Amniotic stem cell (primary cell): ENCODE data around the gene CETP.
"Not testable (repeated sequence)": the region's sequence is repeated elsewhere in the genome, so short reads cannot be mapped to it uniquely, and the experiment has no call there.

Experiments used
- DNase-seq: peaks from one replicate; lab custom pipeline; 2025; lab: John Stamatoyannopoulos, UW

Gene CETP

GRCh38 chr16:56997931-56998330, 36.2 kb downstream of the CETP start:
- DNase-seq = no peak

- DNase-seq = no peak
Observed at GRCh38 chr16:56998352-56998751, 36.6 kb downstream of the CETP start.

- DNase-seq = no peak
Observed at GRCh38 chr16:56998861-56999260, 37.1 kb downstream of the CETP start.

- DNase-seq = no peak
Observed at GRCh38 chr16:56999409-57000270, 37.9 kb downstream of the CETP start.

- DNase-seq = peak; percentile 23
Observed at GRCh38 chr16:57000271-57001025, 38.7 kb downstream of the CETP start.

- no peak for DNase-seq
Observed at GRCh38 chr16:57001026-57001679, 39.4 kb downstream of the CETP start.

- DNase-seq = no peak
Observed at GRCh38 chr16:57003439-57004386, 42.0 kb downstream of the CETP start.

- DNase-seq = no peak
Observed at GRCh38 chr16:57004387-57005250, 42.9 kb downstream of the CETP start.

GRCh38 chr16:57005597-57005996, 43.8 kb downstream of the CETP start:
- DNase-seq = not testable (repeated sequence)

- DNase-seq = no peak
Observed at GRCh38 chr16:57007050-57007449, 45.3 kb downstream of the CETP start.

- no peak for DNase-seq
Observed at GRCh38 chr16:57007530-57007929, 45.8 kb downstream of the CETP start.

GRCh38 chr16:57008440-57008839, 46.7 kb downstream of the CETP start:
- no peak for DNase-seq

- no peak for DNase-seq
Observed at GRCh38 chr16:57009643-57010170, 48.0 kb downstream of the CETP start.

- DNase-seq = no peak
Observed at GRCh38 chr16:57012353-57012752, 50.6 kb downstream of the CETP start.

- DNase-seq = no peak
Observed at GRCh38 chr16:57013229-57013628, 51.5 kb downstream of the CETP start.

GRCh38 chr16:57013902-57014301, 52.2 kb downstream of the CETP start:
- DNase-seq = no peak

GRCh38 chr16:57016301-57016700, 54.6 kb downstream of the CETP start:
- DNase-seq = no peak

- no peak for DNase-seq
Observed at GRCh38 chr16:57016831-57017230, 55.1 kb downstream of the CETP start.

- no peak for DNase-seq
Observed at GRCh38 chr16:57017251-57017650, 55.5 kb downstream of the CETP start.

GRCh38 chr16:57019746-57020145, 58.0 kb downstream of the CETP start:
- no peak for DNase-seq
